Measurements from ENCODE around the gene NPC1L1.

NPC1L1 gene

GRCh38 chr7:44580945-44581878 lies 40.1 kb upstream of the NPC1L1 start:
- peak overlapping the region; percentile 1 for H3K18ac ChIP-seq (ENCODE audit: low read length)
- peak overlapping the region; percentile 58 for H3K4ac ChIP-seq (ENCODE audit: low read depth, low read length)
- peak overlapping the region; percentile 90 for H3K4me2 ChIP-seq (ENCODE audit: low read length)
- no peaks in the 10 kb centered on the region for H3K4me1 ChIP-seq (ENCODE audit: control insufficient read depth, low read depth, low read length)
- H2BK120ac ChIP-seq (ENCODE audit: low read depth, low read length): no peak overlapping the region
- peak overlapping the region; percentile 93 for H3K4me3 ChIP-seq (ENCODE audit: low read length)
- peak overlapping the region; percentile 97 for H3K56ac ChIP-seq (ENCODE audit: low read length)
- H3K27me3 ChIP-seq (ENCODE audit: insufficient read depth, low read length, poor library complexity): no peaks in the 10 kb centered on the region
- peak overlapping the region; percentile 84 for H2AK5ac ChIP-seq (ENCODE audit: low read length)
- no peak overlapping the region for H4K8ac ChIP-seq (ENCODE audit: low read depth, low read length)
- peak; percentile 22 for DNase-seq
- H3K79me1 ChIP-seq (ENCODE audit: low read length): peaks cover 8% of the 10 kb centered on the region
- peak overlapping the region; percentile 70 for H3K23ac ChIP-seq (ENCODE audit: low read length)
- H2BK15ac ChIP-seq (replicated peaks; ENCODE audit: low read depth): no peak overlapping the region
- no peak overlapping the region for H2BK5ac ChIP-seq (ENCODE audit: low read length)
- H3K36me3 ChIP-seq (ENCODE audit: control insufficient read depth, insufficient read depth, low read length): no peaks in the 10 kb centered on the region
- no peak overlapping the region for H4K5ac ChIP-seq (ENCODE audit: low read length)
- WGBS (ENCODE audit: extremely low coverage, insufficient coverage, low lambda C conversion rate): no CpG with 5 or more reads among the region's 30 CpGs
- H3K79me2 ChIP-seq (ENCODE audit: control insufficient read depth, insufficient read depth, low read length): peaks cover 7% of the 10 kb centered on the region
- no peak overlapping the region for H3K27ac ChIP-seq (ENCODE audit: low read depth, low read length)
- H3K9ac ChIP-seq (ENCODE audit: low read length): peak overlapping the region; percentile 93

DNA sequence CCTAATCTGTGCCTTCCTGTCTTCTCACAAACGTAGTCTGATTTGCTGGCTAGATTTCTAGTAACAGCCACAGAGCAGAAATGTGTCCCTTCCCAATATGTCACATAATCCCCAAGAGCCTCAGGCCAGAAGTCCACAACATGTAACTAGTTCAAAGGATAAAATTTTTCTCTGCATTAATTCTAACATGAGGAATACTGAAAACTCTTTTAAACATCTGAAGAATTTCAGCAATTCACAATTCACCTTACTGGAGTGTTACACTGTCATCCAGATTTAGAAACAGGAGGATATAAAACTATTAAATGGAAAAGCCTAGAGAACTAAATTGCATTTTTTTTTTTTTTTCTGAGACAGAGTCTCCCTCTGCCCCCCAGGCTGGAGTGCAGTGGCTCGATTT lies 35.1 kb upstream of the NPC1L1 start:
- Histone ChIP-seq H3K9ac (ENCODE audit: low read length) (no peak overlapping the region), H3K4me3 (ENCODE audit: low read length) (no peak overlapping the region), H3K79me1 (ENCODE audit: low read length) (peaks cover 17% of the 10 kb centered on the region), H3K18ac (ENCODE audit: low read length) (no peak overlapping the region), H3K4me2 (ENCODE audit: low read length) (no peak overlapping the region), H4K8ac (ENCODE audit: low read depth, low read length) (no peak overlapping the region), H2BK5ac (ENCODE audit: low read length) (no peak overlapping the region), H3K23ac (ENCODE audit: low read length) (no peak overlapping the region), H2BK15ac (replicated peaks; ENCODE audit: low read depth) (no peak overlapping the region), H3K4ac (ENCODE audit: low read depth, low read length) (no peak overlapping the region), H4K5ac (ENCODE audit: low read length) (no peak overlapping the region), H3K27me3 (ENCODE audit: insufficient read depth, low read length, poor library complexity) (no peaks in the 10 kb centered on the region), H2BK120ac (ENCODE audit: low read depth, low read length) (no peak overlapping the region), H3K79me2 (ENCODE audit: control insufficient read depth, insufficient read depth, low read length) (peaks cover 21% of the 10 kb centered on the region), H3K4me1 (ENCODE audit: control insufficient read depth, low read depth, low read length) (peaks cover 3% of the 10 kb centered on the region), H3K36me3 (ENCODE audit: control insufficient read depth, insufficient read depth, low read length) (peaks cover 12% of the 10 kb centered on the region), H3K56ac (ENCODE audit: low read length) (no peak overlapping the region), H3K27ac (ENCODE audit: low read depth, low read length) (no peak overlapping the region), H2AK5ac (ENCODE audit: low read length) (no peak overlapping the region)
- no CpG with 5 or more reads among the region's 2 CpGs for WGBS (ENCODE audit: extremely low coverage, insufficient coverage, low lambda C conversion rate)
- DNase-seq: no peak

- H3K23ac ChIP-seq (ENCODE audit: low read length): no peak overlapping the region
- H3K36me3 ChIP-seq (ENCODE audit: control insufficient read depth, insufficient read depth, low read length): peaks cover 17% of the 10 kb centered on the region
- peaks cover 15% of the 10 kb centered on the region for H3K79me1 ChIP-seq (ENCODE audit: low read length)
- no peak overlapping the region for H4K5ac ChIP-seq (ENCODE audit: low read length)
- no peak overlapping the region for H2AK5ac ChIP-seq (ENCODE audit: low read length)
- no peak overlapping the region for H3K4me2 ChIP-seq (ENCODE audit: low read length)
- no peak overlapping the region for H3K56ac ChIP-seq (ENCODE audit: low read length)
- no peak overlapping the region for H3K27ac ChIP-seq (ENCODE audit: low read depth, low read length)
- no peak for DNase-seq
- no peak overlapping the region for H3K4me3 ChIP-seq (ENCODE audit: low read length)
- no peaks in the 10 kb centered on the region for H3K27me3 ChIP-seq (ENCODE audit: insufficient read depth, low read length, poor library complexity)
- no peak overlapping the region for H3K18ac ChIP-seq (ENCODE audit: low read length)
- H4K8ac ChIP-seq (ENCODE audit: low read depth, low read length): no peak overlapping the region
- H3K4me1 ChIP-seq (ENCODE audit: control insufficient read depth, low read depth, low read length): peaks cover 3% of the 10 kb centered on the region
- H3K4ac ChIP-seq (ENCODE audit: low read depth, low read length): no peak overlapping the region
- H3K9ac ChIP-seq (ENCODE audit: low read length): no peak overlapping the region
- H2BK15ac ChIP-seq (replicated peaks; ENCODE audit: low read depth): no peak overlapping the region
- H3K79me2 ChIP-seq (ENCODE audit: control insufficient read depth, insufficient read depth, low read length): peaks cover 18% of the 10 kb centered on the region
- no peak overlapping the region for H2BK5ac ChIP-seq (ENCODE audit: low read length)
- H2BK120ac ChIP-seq (ENCODE audit: low read depth, low read length): no peak overlapping the region
Measured at GRCh38 chr7:44575054-44575453, 33.9 kb upstream of the NPC1L1 start.

DNA sequence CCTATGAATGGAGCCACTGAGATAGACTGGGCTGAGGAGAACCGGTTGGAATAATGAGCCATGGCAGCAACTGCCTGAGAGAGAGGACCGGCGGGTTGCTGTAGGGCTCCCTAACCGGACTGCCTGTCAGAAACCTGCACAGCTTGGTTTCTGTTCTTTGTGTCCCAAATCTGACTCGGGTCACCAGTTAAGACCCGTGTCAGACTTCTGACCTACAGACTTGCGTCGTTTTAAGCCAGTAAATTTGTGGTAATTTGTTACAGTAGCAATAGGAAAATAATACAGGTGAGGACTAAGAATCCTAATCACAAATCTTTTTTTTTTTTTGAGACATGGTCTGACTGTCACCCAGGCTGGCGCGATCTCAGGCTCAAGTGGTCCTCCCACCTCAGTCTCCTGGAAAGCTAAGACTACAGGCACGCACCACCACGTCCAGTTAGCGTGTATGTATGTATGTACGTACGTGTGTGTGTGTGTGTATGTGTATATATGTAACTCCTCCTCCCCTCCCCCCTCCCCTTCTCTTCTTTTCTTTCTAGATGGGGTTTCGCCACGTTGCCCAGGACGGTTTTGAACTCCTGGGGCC lies 33.2 kb upstream of the NPC1L1 start:
- peak overlapping the region; percentile 91 for H3K56ac ChIP-seq (ENCODE audit: low read length)
- H3K27me3 ChIP-seq (ENCODE audit: insufficient read depth, low read length, poor library complexity): no peaks in the 10 kb centered on the region
- no peak overlapping the region for H2BK120ac ChIP-seq (ENCODE audit: low read depth, low read length)
- no peak overlapping the region for H2BK15ac ChIP-seq (replicated peaks; ENCODE audit: low read depth)
- H3K4me2 ChIP-seq (ENCODE audit: low read length): peak overlapping the region; percentile 59
- no peak for DNase-seq
- no CpG with 5 or more reads among the region's 18 CpGs for WGBS (ENCODE audit: extremely low coverage, insufficient coverage, low lambda C conversion rate)
- H3K79me1 ChIP-seq (ENCODE audit: low read length): peaks cover 18% of the 10 kb centered on the region
- H3K4me1 ChIP-seq (ENCODE audit: control insufficient read depth, low read depth, low read length): peaks cover 3% of the 10 kb centered on the region
- H3K4ac ChIP-seq (ENCODE audit: low read depth, low read length): no peak overlapping the region
- peak overlapping the region; percentile 66 for H3K4me3 ChIP-seq (ENCODE audit: low read length)
- no peak overlapping the region for H4K5ac ChIP-seq (ENCODE audit: low read length)
- H3K18ac ChIP-seq (ENCODE audit: low read length): no peak overlapping the region
- no peak overlapping the region for H2BK5ac ChIP-seq (ENCODE audit: low read length)
- H3K23ac ChIP-seq (ENCODE audit: low read length): no peak overlapping the region
- peak overlapping the region; percentile 32 for H3K27ac ChIP-seq (ENCODE audit: low read depth, low read length)
- peaks cover 18% of the 10 kb centered on the region for H3K79me2 ChIP-seq (ENCODE audit: control insufficient read depth, insufficient read depth, low read length)
- H4K8ac ChIP-seq (ENCODE audit: low read depth, low read length): no peak overlapping the region
- H2AK5ac ChIP-seq (ENCODE audit: low read length): no peak overlapping the region
- H3K36me3 ChIP-seq (ENCODE audit: control insufficient read depth, insufficient read depth, low read length): peaks cover 21% of the 10 kb centered on the region
- H3K9ac ChIP-seq (ENCODE audit: low read length): peak overlapping the region; percentile 86

DNA sequence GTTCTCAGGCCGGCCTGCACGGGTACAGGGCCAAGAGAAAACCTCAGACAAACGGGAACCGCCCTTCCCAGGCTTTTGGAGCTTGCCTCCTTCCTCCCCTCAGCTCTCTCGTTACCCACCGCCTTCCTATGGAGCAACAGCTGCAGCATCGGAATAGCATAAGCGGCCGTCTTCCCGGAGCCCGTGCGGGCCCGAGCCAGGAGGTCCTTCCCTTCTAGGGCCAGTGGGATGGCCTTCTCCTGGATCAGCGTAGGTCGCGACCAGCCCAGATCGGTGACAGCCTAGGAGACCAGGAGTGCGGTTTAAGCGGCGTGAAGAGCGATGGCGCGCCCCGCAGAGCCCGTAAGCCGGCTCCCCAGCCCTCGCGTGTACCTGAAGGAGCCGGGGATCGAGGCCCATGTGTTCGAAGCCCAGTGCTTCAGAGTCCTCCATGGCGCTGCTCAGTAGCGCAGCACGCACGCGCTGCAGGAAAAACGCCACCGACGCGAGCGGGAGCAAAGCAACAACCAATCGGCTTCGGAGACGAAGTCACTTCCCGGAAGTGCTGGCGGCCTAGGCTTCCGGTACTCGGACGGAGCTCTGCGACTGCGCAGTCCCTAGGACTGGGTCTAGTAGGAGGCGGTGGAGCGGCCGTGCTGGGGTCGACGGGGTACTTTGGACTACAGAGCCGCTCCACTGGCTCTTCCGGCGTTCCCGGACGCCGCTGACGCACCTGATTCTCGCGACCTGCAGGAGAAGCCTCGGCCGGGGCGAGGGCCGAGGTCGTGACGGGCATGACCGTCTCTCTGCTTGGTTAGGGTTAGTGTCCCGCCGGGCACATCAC lies 32.5 kb upstream of the NPC1L1 start, which contains the start of gene DDX56:
Gene DDX56, minus strand, starts transcription at position 445 of the 823 bp plus-strand sequence. Its CDS starts 13 bp downstream, at position 432.
- Histone ChIP-seq H3K4me3 (ENCODE audit: low read length) (peak within 1 kb of the TSS; percentile 89), H3K36me3 (ENCODE audit: control insufficient read depth, insufficient read depth, low read length) (peaks cover 23% of the 10 kb centered on the region), H3K23ac (ENCODE audit: low read length) (no peak within 1 kb of the TSS), H3K4me1 (ENCODE audit: control insufficient read depth, low read depth, low read length) (peaks cover 3% of the 10 kb centered on the region), H4K8ac (ENCODE audit: low read depth, low read length) (no peak within 1 kb of the TSS), H2BK5ac (ENCODE audit: low read length) (no peak within 1 kb of the TSS), H3K18ac (ENCODE audit: low read length) (no peak within 1 kb of the TSS), H3K27ac (ENCODE audit: low read depth, low read length) (peak within 1 kb of the TSS; percentile 32), H3K56ac (ENCODE audit: low read length) (peak within 1 kb of the TSS; percentile 95), H4K5ac (ENCODE audit: low read length) (no peak within 1 kb of the TSS), H2BK15ac (replicated peaks; ENCODE audit: low read depth) (no peak within 1 kb of the TSS), H3K27me3 (ENCODE audit: insufficient read depth, low read length, poor library complexity) (no peaks in the 10 kb centered on the region), H3K79me1 (ENCODE audit: low read length) (peaks cover 18% of the 10 kb centered on the region), H3K4ac (ENCODE audit: low read depth, low read length) (peak within 1 kb of the TSS; percentile 60), H3K79me2 (ENCODE audit: control insufficient read depth, insufficient read depth, low read length) (peaks cover 18% of the 10 kb centered on the region), H3K4me2 (ENCODE audit: low read length) (peak within 1 kb of the TSS; percentile 88), H2AK5ac (ENCODE audit: low read length) (no peak within 1 kb of the TSS), H2BK120ac (ENCODE audit: low read depth, low read length) (no peak within 1 kb of the TSS), H3K9ac (ENCODE audit: low read length) (peak within 1 kb of the TSS; percentile 96)
- no CpG with 5 or more reads among the region's 74 CpGs for WGBS (ENCODE audit: extremely low coverage, insufficient coverage, low lambda C conversion rate)
- peak; percentile 95 for DNase-seq

Measured in mesendoderm (in vitro differentiated cells).